Breast epithelium (tissue), 4 donors: ENCODE results near the gene GPR141. TPM values are rescaled to one million over a fixed set of nuclear protein-coding genes. Genes with fewer than 3 reads are reported as not detected.

Experiments used
- DNase-seq, 2 donors: peaks; one replicate each; pipeline ENCODE4 v3.0.0-alpha.2; 2019; ENCODE audit warnings: low spot score in 2 of 2
- H3K27ac ChIP-seq, 2 donors: fragments of 200-600 bp; sonication (generic) in 1 of 2; one replicate each; pipeline ENCODE4 v1.5.1; 2016 to 2019; ENCODE audit warnings: mild to moderate bottlenecking in 1 of 2
- H3K27me3 ChIP-seq, 2 donors: fragments of 200-600 bp; sonication (generic) in 1 of 2; one replicate each; pipeline versions ENCODE4 v1.5.1 to v1.6.0; 2017 to 2019; ENCODE audit warnings: control low read depth in 1 of 2, mild to moderate bottlenecking in 1 of 2
- H3K36me3 ChIP-seq: fragments of 200-600 bp; one replicate; pipeline ENCODE4 v1.5.1; 2019
- H3K4me1 ChIP-seq, 2 donors: fragments of 200-600 bp; sonication (generic); one replicate each; pipeline ENCODE4 v1.5.1; 2016 to 2019; ENCODE audit warnings: control low read depth in 1 of 2
- H3K4me3 ChIP-seq, 3 donors: fragments of 200-600 bp; sonication (generic); 1 replicate in 2 of 3; 2 replicates in 1 of 3; pipeline ENCODE4 v1.5.1; 2016 to 2019; ENCODE audit warnings: mild to moderate bottlenecking in 3 of 3, moderate library complexity in 2 of 3
- H3K9me3 ChIP-seq, 2 donors: fragments of 200-600 bp; sonication (generic) in 1 of 2; one replicate each; pipeline ENCODE4 v1.5.1; 2016 to 2019; ENCODE audit warnings: control low read depth in 1 of 2
- CTCF ChIP-seq, 3 donors: fragments of 450-650 bp; IDR thresholded peaks; one replicate each; pipeline ENCODE4 v1.5.1; 2016 to 2017; ENCODE audit warnings: antibody characterized with exemption in 3 of 3, mild to moderate bottlenecking in 3 of 3, moderate library complexity in 3 of 3
- POLR2A ChIP-seq: fragments of 450-650 bp; IDR thresholded peaks from one replicate; pipeline ENCODE4 v1.6.1; 2016; ENCODE audit warnings: antibody characterized with exemption, mild to moderate bottlenecking, moderate library complexity
- POLR2AphosphoS5 ChIP-seq, 3 donors: sonication (generic); formaldehyde crosslinking; IDR thresholded peaks; one replicate each; pipeline ENCODE4 v1.6.1; 2017; ENCODE audit warnings: antibody characterized with exemption in 3 of 3
- intact Hi-C: fragments of 100-400 bp; cut with DNase I; formaldehyde crosslinking; loops from one replicate; pipeline ENCODE4 v1.15.1; 2023; ENCODE audit warnings: low total_unique reads
- total RNA-seq, 3 donors: library from RNA; depleted of rRNA; stranded (reverse); fragments of >200 nt; gene quantifications; one replicate each; pipeline ENCODE4 v1.1.0, GENCODE V29; 2016

The GPR141 gene
- total RNA-seq, 3 donors from 2014 or later, result 0.64 to 0.88 TPM; not detected in 1

GRCh38 chr7:37719077-37719476 is 35.5 kb downstream of the GPR141 start:
- DNase-seq, result no peak
- TF ChIP-seq POLR2A (no peak), POLR2AphosphoS5 (IDR thresholded peaks at IDR 0.05) (no peak), CTCF (IDR thresholded peaks at IDR 0.05) (no peak)
- H3K27ac ChIP-seq, result no peak overlapping the region
- no peaks in the 10 kb centered on the region for H3K36me3 ChIP-seq
- no peaks in the 10 kb centered on the region for H3K4me1 ChIP-seq
- no peak overlapping the region for H3K4me3 ChIP-seq
- H3K27me3 ChIP-seq, result no peaks in the 10 kb centered on the region
- intact Hi-C loops, result no loop called here
- no peaks in the 10 kb centered on the region for H3K9me3 ChIP-seq

GRCh38 chr7:37724732-37725131 is 41.2 kb downstream of the GPR141 start:
- no peak overlapping the region for H3K4me3 ChIP-seq
- intact Hi-C loops, result no loop called here
- no peak for DNase-seq
- no peak overlapping the region for H3K27ac ChIP-seq
- no peaks in the 10 kb centered on the region for H3K4me1 ChIP-seq
- H3K27me3 ChIP-seq, result no peaks in the 10 kb centered on the region
- H3K9me3 ChIP-seq, result no peaks in the 10 kb centered on the region
- TF ChIP-seq POLR2A, result no peak
- no peak for TF ChIP-seq POLR2AphosphoS5 (IDR thresholded peaks at IDR 0.05)
- TF ChIP-seq CTCF (IDR thresholded peaks at IDR 0.05), result no peak
- no peaks in the 10 kb centered on the region for H3K36me3 ChIP-seq

- intact Hi-C loops, result no loop called here
- Histone ChIP-seq H3K36me3 (no peaks in the 10 kb centered on the region), H3K9me3 (no peaks in the 10 kb centered on the region), H3K27me3 (no peaks in the 10 kb centered on the region), H3K27ac (no peak overlapping the region), H3K4me3 (no peak overlapping the region), H3K4me1 (no peaks in the 10 kb centered on the region)
- TF ChIP-seq POLR2A (no peak), POLR2AphosphoS5 (IDR thresholded peaks at IDR 0.05) (no peak), CTCF (IDR thresholded peaks at IDR 0.05) (no peak)
- DNase-seq, result no peak
Measured at GRCh38 chr7:37726016-37726415, 42.5 kb downstream of the GPR141 start.

GRCh38 chr7:37728747-37729146 is 45.2 kb downstream of the GPR141 start:
- H3K9me3 ChIP-seq, result no peaks in the 10 kb centered on the region
- H3K27me3 ChIP-seq, result no peaks in the 10 kb centered on the region
- H3K4me1 ChIP-seq, result no peaks in the 10 kb centered on the region
- intact Hi-C loops, result no loop called here
- DNase-seq, result no peak
- TF ChIP-seq POLR2A (no peak), CTCF (IDR thresholded peaks at IDR 0.05) (no peak), POLR2AphosphoS5 (IDR thresholded peaks at IDR 0.05) (no peak)
- H3K36me3 ChIP-seq, result no peaks in the 10 kb centered on the region
- H3K27ac ChIP-seq, result peak overlapping the region in 1 of 2 donors; percentile 3
- H3K4me3 ChIP-seq, result no peak overlapping the region

GRCh38 chr7:37729181-37729580 is 45.6 kb downstream of the GPR141 start:
- Histone ChIP-seq H3K4me1 (no peaks in the 10 kb centered on the region), H3K27me3 (no peaks in the 10 kb centered on the region), H3K4me3 (no peak overlapping the region), H3K9me3 (no peaks in the 10 kb centered on the region), H3K27ac (peak overlapping the region in 1 of 2 donors; percentile 52), H3K36me3 (no peaks in the 10 kb centered on the region)
- intact Hi-C loops, result no loop called here
- DNase-seq, result no peak
- TF ChIP-seq CTCF (IDR thresholded peaks at IDR 0.05), result no peak
- TF ChIP-seq POLR2A, result no peak
- no peak for TF ChIP-seq POLR2AphosphoS5 (IDR thresholded peaks at IDR 0.05)
